Endodermal cell (in vitro differentiated cells): ENCODE measurements around the gene TMUB2. TPM values are rescaled to one million over a fixed set of nuclear protein-coding genes. Genes with fewer than 3 reads are reported as not detected.

Experiments
- DNase-seq: peaks from one replicate; pipeline ENCODE4 v3.0.0-alpha.2; 2017
- H3K27ac ChIP-seq: 2 replicates; pipeline ENCODE4 v1.5.1; 2013; ENCODE audit warnings: mild to moderate bottlenecking, low read depth, low read length, moderate library complexity
- H3K27me3 ChIP-seq: 2 replicates; pipeline ENCODE4 v1.6.1; 2013; ENCODE audit warnings: mild to moderate bottlenecking, low read length, moderate library complexity; ENCODE audit not compliant: insufficient read depth, control insufficient read depth, poor library complexity, severe bottlenecking
- H3K36me3 ChIP-seq: 2 replicates; pipeline ENCODE4 v1.7.0; 2013; ENCODE audit warnings: mild to moderate bottlenecking, low read length, moderate library complexity; ENCODE audit not compliant: control insufficient read depth, insufficient read depth
- H3K4me1 ChIP-seq: one replicate; pipeline ENCODE4 v1.7.0; 2013; ENCODE audit warnings: low read length; ENCODE audit not compliant: control insufficient read depth, insufficient read depth
- H3K4me3 ChIP-seq: 2 replicates; pipeline ENCODE4 v1.5.1; 2013; ENCODE audit warnings: mild to moderate bottlenecking, low read length, moderate library complexity
- H3K9ac ChIP-seq: 2 replicates; pipeline ENCODE4 v1.6.1; 2013; ENCODE audit warnings: mild to moderate bottlenecking, low read length, moderate library complexity; ENCODE audit not compliant: poor library complexity, severe bottlenecking; ENCODE audit errors: extremely low read depth
- H3K9me3 ChIP-seq: 2 replicates; pipeline ENCODE4 v1.6.1; 2013; ENCODE audit warnings: mild to moderate bottlenecking, low read length, moderate library complexity; ENCODE audit not compliant: control insufficient read depth
- H3K27ac Mint-ChIP-seq: 2 replicates; pipeline ENCODE4 v1.8.0; 2020; ENCODE audit warnings: mixed read lengths
- H3K27me3 Mint-ChIP-seq: 2 replicates; pipeline ENCODE4 v1.8.0; 2021; ENCODE audit warnings: mild to moderate bottlenecking, mixed read lengths; ENCODE audit not compliant: insufficient read depth
- H3K36me3 Mint-ChIP-seq: 2 replicates; pipeline ENCODE4 v1.8.0; 2020; ENCODE audit warnings: low read depth, mixed read lengths
- H3K4me1 Mint-ChIP-seq: 2 replicates; pipeline ENCODE4 v1.8.0; 2020; ENCODE audit warnings: mixed read lengths
- H3K4me3 Mint-ChIP-seq: 2 replicates; pipeline ENCODE4 v1.8.0; 2020; ENCODE audit warnings: mild to moderate bottlenecking, moderate library complexity, mixed read lengths
- H3K9me3 Mint-ChIP-seq: 2 replicates; pipeline ENCODE4 v1.8.0; 2020; ENCODE audit warnings: mild to moderate bottlenecking, mixed read lengths
- CTCF ChIP-seq: fragments of 200-600 bp; sonication (generic); conservative IDR thresholded peaks from 2 replicates; pipeline ENCODE4 v1.5.0; 2021; ENCODE audit warnings: antibody characterized with exemption, mild to moderate bottlenecking
- WGBS, 2 experiments: methylation state at CpG; one replicate each; pipeline versions ENCODE4 v1.1.5 to v1.1.7; 2013; ENCODE audit warnings: missing lambda C conversion rate in 2 of 2, mixed read lengths in 1 of 2; ENCODE audit not compliant: insufficient coverage in 1 of 2, insufficient read length in 1 of 2; 5-methylcytosine and 5-hydroxymethylcytosine counted together
- total RNA-seq, 2 donors: library from RNA; stranded (reverse); fragmentation: NEBNext Ultra II Directional in 1 of 2; extraction: Animal tissue kit (Norgen Biotek cat#: 25700) in 1 of 2; gene quantifications; 2 replicates in 1 of 2; 3 replicates in 1 of 2; pipeline ENCODE4 v1.2.1, GENCODE V29; 2021

Gene TMUB2
- total RNA-seq, 2 donors from 2014 or later = 28.8 to 33.1 TPM

GRCh38 chr17:44159519-44160210 lies 27.1 kb upstream of the TMUB2 start:
- no peak overlapping the region for H3K4me3 ChIP-seq
- WGBS, 2 experiments = 94 to 97% methylated on average over 13 to 15 of the region's 15 CpGs
- peaks cover 72% of the 10 kb centered on the region for H3K36me3 ChIP-seq
- H3K27me3 ChIP-seq = no peaks in the 10 kb centered on the region
- no peak for DNase-seq
- no peak for TF ChIP-seq CTCF
- Mint-ChIP-seq H3K27ac (no peak overlapping the region), H3K36me3 (peaks cover 59% of the 10 kb centered on the region), H3K27me3 (no peaks in the 10 kb centered on the region), H3K4me1 (no peaks in the 10 kb centered on the region), H3K4me3 (no peak overlapping the region), H3K9me3 (no peaks in the 10 kb centered on the region)
- no peak overlapping the region for H3K27ac ChIP-seq
- no peaks in the 10 kb centered on the region for H3K4me1 ChIP-seq
- H3K9me3 ChIP-seq = no peaks in the 10 kb centered on the region
- no peak overlapping the region for H3K9ac ChIP-seq

GRCh38 chr17:44164476-44164875 lies 22.3 kb upstream of the TMUB2 start:
- no peaks in the 10 kb centered on the region for H3K4me1 ChIP-seq

GRCh38 chr17:44167181-44167861 lies 19.5 kb upstream of the TMUB2 start:
- DNase-seq = peak; percentile 58
- Mint-ChIP-seq H3K4me3 (no peak overlapping the region), H3K36me3 (peaks cover 7% of the 10 kb centered on the region), H3K4me1 (peaks cover 16% of the 10 kb centered on the region), H3K9me3 (no peaks in the 10 kb centered on the region), H3K27ac (peak overlapping the region; percentile 89), H3K27me3 (no peaks in the 10 kb centered on the region)
- peaks cover 7% of the 10 kb centered on the region for H3K36me3 ChIP-seq
- whole genome bisulfite sequencing, 2 experiments = 88 to 100% methylated on average over 3 to 7 of the region's 7 CpGs
- H3K4me3 ChIP-seq = no peak overlapping the region
- H3K27me3 ChIP-seq = no peaks in the 10 kb centered on the region
- no peaks in the 10 kb centered on the region for H3K9me3 ChIP-seq
- H3K4me1 ChIP-seq = peaks cover 12% of the 10 kb centered on the region
- no peak for TF ChIP-seq CTCF
- H3K9ac ChIP-seq = no peak overlapping the region
- no peak overlapping the region for H3K27ac ChIP-seq

More at GRCh38 chr17:44164476-44164875, 22.3 kb upstream of the TMUB2 start:
- no peak for DNase-seq
- Histone ChIP-seq H3K4me3 (no peak overlapping the region), H3K27me3 (no peaks in the 10 kb centered on the region), H3K9ac (no peak overlapping the region), H3K27ac (no peak overlapping the region), H3K36me3 (peaks cover 32% of the 10 kb centered on the region), H3K9me3 (no peaks in the 10 kb centered on the region)
- no peak overlapping the region for H3K4me3 Mint-ChIP-seq
- no peak for TF ChIP-seq CTCF
- no peaks in the 10 kb centered on the region for H3K9me3 Mint-ChIP-seq
- no peak overlapping the region for H3K27ac Mint-ChIP-seq
- peaks cover 10% of the 10 kb centered on the region for H3K4me1 Mint-ChIP-seq
- no peaks in the 10 kb centered on the region for H3K27me3 Mint-ChIP-seq
- peaks cover 28% of the 10 kb centered on the region for H3K36me3 Mint-ChIP-seq
- WGBS, 2 experiments = 93% methylated on average over 1 of the region's 1 CpG; no CpG with 5 or more reads in 1 of the 2 experiments
